H1 (cell line): ENCODE measurements around the gene CREB1. TPM values are rescaled to one million over a fixed set of nuclear protein-coding genes. Genes with fewer than 3 reads are reported as not detected.

Experiments used
- CTCF ChIA-PET: fragments of 300-600 bp; sonication (Branson Sonifier 250); formaldehyde crosslinking; loops from one replicate; lab custom pipeline; 2021; ENCODE audit not compliant: partially characterized antibody; lab: Charles Lee
- POLR2A ChIA-PET: fragments of 300-600 bp; sonication (Branson Sonifier 250); formaldehyde crosslinking; loops from one replicate; lab custom pipeline; 2021; ENCODE audit warnings: inconsistent platforms; ENCODE audit not compliant: partially characterized antibody; lab: Charles Lee
- DNase-seq, 2 experiments: peaks; one replicate each; pipeline versions ENCODE4 v3.0.0 to v3.0.0-alpha.2; 2010 to 2022; ENCODE audit warnings: low spot score in 2 of 2, low read depth in 1 of 2, mixed read lengths in 1 of 2
- FAIRE-seq: peaks from 2 replicates; lab custom pipeline; 2011; peaks lifted over from hg19 to GRCh38; lab: Jason Lieb, UNC
- H2AFZ ChIP-seq: 2 replicates; pipeline ENCODE4 v1.8.1; 2012; ENCODE audit warnings: low read length, inconsistent platforms
- H2AK5ac ChIP-seq: 2 replicates; pipeline ENCODE4 v1.6.1; 2013; ENCODE audit warnings: low read depth, low read length
- H2BK120ac ChIP-seq: replicated peaks from 2 replicates; pipeline ENCODE3; 2013; ENCODE audit warnings: low read depth, low read length, inconsistent platforms
- H2BK12ac ChIP-seq: 2 replicates; pipeline ENCODE4 v1.6.1; 2013; ENCODE audit warnings: low read depth, low read length
- H2BK15ac ChIP-seq: 2 replicates; pipeline ENCODE4 v1.6.1; 2013; ENCODE audit warnings: low read length
- H2BK20ac ChIP-seq: 2 replicates; pipeline ENCODE4 v1.6.1; 2013; ENCODE audit warnings: low read length
- H2BK5ac ChIP-seq: 2 replicates; pipeline ENCODE4 v1.6.1; 2013; ENCODE audit warnings: low read depth, low read length
- H3K14ac ChIP-seq: 2 replicates; pipeline ENCODE4 v1.6.1; 2013; ENCODE audit warnings: inconsistent platforms; ENCODE audit not compliant: insufficient read length
- H3K18ac ChIP-seq: 2 replicates; pipeline ENCODE4 v1.6.1; 2013; ENCODE audit warnings: low read length; ENCODE audit errors: extremely low read depth
- H3K23ac ChIP-seq: 2 replicates; pipeline ENCODE4 v1.6.1; 2013; ENCODE audit warnings: inconsistent platforms; ENCODE audit not compliant: insufficient read length
- H3K23me2 ChIP-seq: 2 replicates; pipeline ENCODE4 v1.6.1; 2013; ENCODE audit warnings: low read depth, low read length
- H3K27ac ChIP-seq: 2 replicates; pipeline ENCODE4 v1.6.1; 2011; ENCODE audit warnings: low read depth, low read length, inconsistent platforms
- H3K27me3 ChIP-seq, 4 experiments: replicated peaks in 1 of 4; 1 replicate in 1 of 4; 2 replicates in 3 of 4; pipeline versions ENCODE4 v1.6.1 to v1.8.1; 2011 to 2013; ENCODE audit warnings: low read length in 3 of 4, mild to moderate bottlenecking in 3 of 4, inconsistent platforms in 2 of 4, mixed read lengths in 2 of 4, moderate library complexity in 1 of 4; ENCODE audit not compliant: control insufficient read depth in 3 of 4, insufficient read depth in 3 of 4; ENCODE audit errors: extremely low read depth in 1 of 4
- H3K36me3 ChIP-seq, 4 experiments: 2 replicates each; pipeline versions ENCODE4 v1.6.1 to v1.8.1; 2011 to 2013; ENCODE audit warnings: mild to moderate bottlenecking in 4 of 4, low read length in 3 of 4, moderate library complexity in 2 of 4, control low read depth in 1 of 4, inconsistent platforms in 1 of 4; ENCODE audit not compliant: insufficient read depth in 4 of 4, control insufficient read depth in 2 of 4
- H3K4ac ChIP-seq: replicated peaks from 2 replicates; pipeline ENCODE3; 2013; ENCODE audit warnings: low read length, low read depth, mixed read lengths, inconsistent platforms; ENCODE audit not compliant: insufficient read length
- H3K4me1 ChIP-seq, 4 experiments: replicated peaks in 1 of 4; 1 replicate in 1 of 4; 2 replicates in 3 of 4; pipeline versions ENCODE4 v1.6.1 to v1.8.1; 2011 to 2013; ENCODE audit warnings: low read length in 3 of 4, inconsistent platforms in 2 of 4, mixed read lengths in 1 of 4; ENCODE audit not compliant: insufficient read depth in 4 of 4, control insufficient read depth in 3 of 4
- H3K4me2 ChIP-seq, 2 experiments: 2 replicates each; pipeline versions ENCODE4 v1.6.1 to v1.8.1; 2011 to 2013; ENCODE audit warnings: low read depth in 2 of 2, low read length in 2 of 2, control low read depth in 1 of 2, inconsistent platforms in 1 of 2, mild to moderate bottlenecking in 1 of 2; ENCODE audit not compliant: insufficient read depth in 1 of 2
- H3K4me3 ChIP-seq, 4 experiments: fragments of 200-600, 300-600 bp in 1 of 4; sonication (generic), shearing (Covaris generic), sonication (Bioruptor Twin) in 1 of 4; 2 replicates each; pipeline versions ENCODE4 v1.5.1 to v1.8.1; 2011 to 2016; ENCODE audit warnings: low read length in 4 of 4, low read depth in 3 of 4, control low read depth in 2 of 4, inconsistent platforms in 2 of 4, mild to moderate bottlenecking in 2 of 4, mixed read lengths in 1 of 4, moderate library complexity in 1 of 4; ENCODE audit not compliant: insufficient read depth in 2 of 4; ENCODE audit errors: extremely low read depth in 1 of 4
- H3K56ac ChIP-seq: replicated peaks from 2 replicates; pipeline ENCODE3; 2013; ENCODE audit warnings: low read depth, mild to moderate bottlenecking, mixed read lengths, low read length, inconsistent platforms; ENCODE audit not compliant: insufficient read length
- H3K79me1 ChIP-seq: 2 replicates; pipeline ENCODE4 v1.6.1; 2013; ENCODE audit warnings: low read depth, low read length, control low read depth
- H3K79me2 ChIP-seq, 2 experiments: 2 replicates each; pipeline versions ENCODE4 v1.6.1 to v1.8.1; 2012 to 2013; ENCODE audit warnings: low read length in 2 of 2, mild to moderate bottlenecking in 2 of 2, inconsistent platforms in 1 of 2; ENCODE audit not compliant: insufficient read depth in 2 of 2, control insufficient read depth in 1 of 2
- H3K9ac ChIP-seq, 4 experiments: replicated peaks in 1 of 4; 1 replicate in 1 of 4; 2 replicates in 3 of 4; pipeline versions ENCODE4 v1.6.1 to v1.8.1; 2011 to 2013; ENCODE audit warnings: low read depth in 3 of 4, low read length in 3 of 4, control low read depth in 2 of 4, mild to moderate bottlenecking in 2 of 4, moderate library complexity in 2 of 4, inconsistent platforms in 1 of 4; ENCODE audit errors: extremely low read depth in 1 of 4
- H3K9me3 ChIP-seq, 2 experiments: 2 replicates each; pipeline versions ENCODE4 v1.6.1 to v1.8.1; 2012 to 2013; ENCODE audit warnings: mild to moderate bottlenecking in 2 of 2, moderate library complexity in 2 of 2, control low read depth in 1 of 2, inconsistent platforms in 1 of 2, low read depth in 1 of 2, low read length in 1 of 2, mixed read lengths in 1 of 2; ENCODE audit not compliant: insufficient read depth in 2 of 2
- H4K20me1 ChIP-seq, 2 experiments: replicated peaks in 1 of 2; 2 replicates each; pipeline versions ENCODE3 to v1.8.1; 2011 to 2013; ENCODE audit warnings: inconsistent platforms in 2 of 2, low read length in 2 of 2, mild to moderate bottlenecking in 1 of 2; ENCODE audit not compliant: insufficient read depth in 2 of 2, control insufficient read depth in 1 of 2
- H4K5ac ChIP-seq: 2 replicates; pipeline ENCODE4 v1.6.1; 2013; ENCODE audit warnings: low read length, low read depth, mixed read lengths, inconsistent platforms; ENCODE audit not compliant: insufficient read length
- H4K8ac ChIP-seq: 2 replicates; pipeline ENCODE4 v1.8.0; 2013; ENCODE audit warnings: mild to moderate bottlenecking, moderate library complexity, low read length, inconsistent platforms; ENCODE audit not compliant: insufficient read depth; ENCODE audit errors: extremely low read depth
- H4K91ac ChIP-seq: replicated peaks from 2 replicates; pipeline ENCODE3; 2013; ENCODE audit warnings: low read length, mixed read lengths, inconsistent platforms; ENCODE audit not compliant: insufficient read length
- CBX5 ChIP-seq: fragments of 300-800, 300-1000 bp; sonication (generic); IDR thresholded peaks from 2 replicates; pipeline ENCODE4 v1.7.1; 2016; ENCODE audit warnings: antibody characterized with exemption, low read length, low read depth
- CHD1 ChIP-seq: IDR thresholded peaks from 2 replicates; pipeline ENCODE4 v1.6.1; 2012; ENCODE audit warnings: low read depth, low read length, improper control_type of control experiment
- CTBP2 ChIP-seq: IDR thresholded peaks from 2 replicates; pipeline ENCODE4 v1.7.0; 2011; ENCODE audit warnings: borderline replicate concordance, mild to moderate bottlenecking, moderate library complexity, mixed read lengths, low read length; ENCODE audit not compliant: insufficient read depth, insufficient read length
- CTCF ChIP-seq, 3 experiments: IDR thresholded peaks; 1 replicate in 2 of 3; 2 replicates in 1 of 3; pipeline versions ENCODE4 v1.5.1 to v1.6.1; 2011; ENCODE audit warnings: low read length in 3 of 3, mild to moderate bottlenecking in 3 of 3, inconsistent platforms in 2 of 3, low read depth in 1 of 3, moderate library complexity in 1 of 3; ENCODE audit not compliant: insufficient read depth in 1 of 3; ENCODE audit errors: control extremely low read depth in 1 of 3
- E2F6 ChIP-seq: IDR thresholded peaks from 2 replicates; pipeline ENCODE4 v1.6.1; 2012; ENCODE audit warnings: inconsistent platforms
- JUND ChIP-seq: IDR thresholded peaks from 2 replicates; pipeline ENCODE4 v1.6.1; 2011; ENCODE audit warnings: mild to moderate bottlenecking, improper control_type of control experiment, low read length
- NANOG ChIP-seq: IDR thresholded peaks from 2 replicates; pipeline ENCODE4 v1.6.1; 2011; ENCODE audit warnings: low read length, low read depth, mild to moderate bottlenecking, inconsistent platforms; ENCODE audit not compliant: insufficient read depth, poor library complexity, severe bottlenecking
- SIRT6 ChIP-seq: IDR thresholded peaks from one replicate; pipeline ENCODE4 v1.7.1; 2012; ENCODE audit warnings: low read length, inconsistent platforms
- YY1 ChIP-seq: IDR thresholded peaks from 2 replicates; pipeline ENCODE4 v1.6.1; 2011; ENCODE audit warnings: low read depth, mild to moderate bottlenecking, low read length
- WGBS, 2 experiments: shearing (Covaris generic) in 1 of 2; methylation state at CpG; one replicate each; pipeline versions ENCODE4 v1.1.6 to v1.1.7; 2013 to 2015; ENCODE audit warnings: low lambda C conversion rate in 2 of 2, mixed read lengths in 2 of 2, inconsistent platforms in 1 of 2, low coverage in 1 of 2, missing lambda C conversion rate in 1 of 2; ENCODE audit not compliant: insufficient replicate concordance in 2 of 2, insufficient coverage in 1 of 2, insufficient read length in 1 of 2; ENCODE audit errors: extremely low coverage in 1 of 2, missing lambda C conversion rate in 1 of 2; 5-methylcytosine and 5-hydroxymethylcytosine counted together
- polyA plus RNA-seq, 7 experiments: library from polyadenylated mRNA; depleted of rRNA in 3 of 7; stranded (reverse) in 5 of 7; unstranded in 2 of 7; fragments of >200 nt in 5 of 7; fragments of 200-250 nt in 2 of 7; gene quantifications; 1 replicate in 5 of 7; 2 replicates in 1 of 7; 4 replicates in 1 of 7; pipeline versions ENCODE4 v1.2.1 to v1.2.3, GENCODE V29; 2011 to 2013; ENCODE audit warnings: missing spikeins in 2 of 7, mixed read lengths in 2 of 7
- total RNA-seq: library from RNA; stranded (reverse); fragmentation: NEBNext Ultra II Directional; extraction: Animal tissue kit (Norgen Biotek cat#: 25700); gene quantifications from 2 replicates; pipeline ENCODE4 v1.2.1, GENCODE V29; 2021

Gene CREB1
- total and polyA plus RNA-seq, 2 of the 8 experiments (the other 6 are each of a cell fraction or from before 2014, with no cell fraction given), result 46.3 to 99.0 TPM

GRCh38 chr2:207565736-207566500, 36.2 kb downstream of the CREB1 start:
- H3K9ac ChIP-seq, result no peak overlapping the region
- no peak overlapping the region for H4K91ac ChIP-seq
- no peaks in the 10 kb centered on the region for H3K27me3 ChIP-seq
- H3K36me3 ChIP-seq, result peaks cover 6 to 85% (median 39%) of the 10 kb centered on the region in 4 experiments
- ChIA-PET POLR2A (interaction anchor here (0.6 kb wide), 1 partner anchor 36 kb away, joined by 3 read pairs; no protein-coding TSS in a partner anchor), CTCF (no interaction called here)
- no peak overlapping the region for H3K23ac ChIP-seq
- H4K8ac ChIP-seq, result no peak overlapping the region
- no peak overlapping the region for H3K4me3 ChIP-seq
- H2AK5ac ChIP-seq, result no peak overlapping the region
- no peak overlapping the region for H3K27ac ChIP-seq
- no peak overlapping the region for H3K4me2 ChIP-seq
- no peak overlapping the region for H3K14ac ChIP-seq
- H3K79me2 ChIP-seq, result peaks cover 0 to 2% of the 10 kb centered on the region in 2 experiments; a peak in 1 of 4 replicates
- no peak overlapping the region for H2BK20ac ChIP-seq
- H2AFZ ChIP-seq, result no peak overlapping the region
- DNase-seq, result no peak
- no peak overlapping the region for H2BK12ac ChIP-seq
- H3K56ac ChIP-seq, result no peak overlapping the region
- H3K4ac ChIP-seq, result no peak overlapping the region
- no peaks in the 10 kb centered on the region for H4K20me1 ChIP-seq
- H2BK120ac ChIP-seq, result no peak overlapping the region
- H2BK15ac ChIP-seq, result no peak overlapping the region
- no peak overlapping the region for H3K18ac ChIP-seq
- no peak for FAIRE-seq
- no peaks in the 10 kb centered on the region for H3K4me1 ChIP-seq
- H3K23me2 ChIP-seq, result no peaks in the 10 kb centered on the region
- no peaks in the 10 kb centered on the region; the same call in 1 of the 2 replicates for H3K79me1 ChIP-seq
- H4K5ac ChIP-seq, result no peak overlapping the region
- H2BK5ac ChIP-seq, result no peak overlapping the region
- 93% methylated on average over 7 of the region's 7 CpGs; no CpG with 5 or more reads in 1 of the 2 experiments for WGBS, 2 experiments
- H3K9me3 ChIP-seq, result no peaks in the 10 kb centered on the region
- TF ChIP-seq CBX5 (no peak), CTCF (IDR thresholded peaks at IDR 0.05; ENCODE audit: control extremely low read depth in 1 of 3, insufficient read depth in 1 of 3, low read depth in 1 of 3, low read length in 3 of 3) (no peak), YY1 (no peak), E2F6 (no peak), SIRT6 (no peak), CTBP2 (no peak), CHD1 (no peak), JUND (no peak), NANOG (no peak)
